ENCODE measurements around the gene RNF130. TPM values are rescaled to one million over a fixed set of nuclear protein-coding genes. Genes with fewer than 3 reads are reported as not detected.

RNF130 gene
- total RNA-seq, 4 donors from 2014 or later, result 161 to 309 (median 212) TPM

- TF ChIP-seq CTCF (IDR thresholded peaks at IDR 0.05; ENCODE audit: low read depth), result no peak
Observed at GRCh38 chr5:180096616-180097015, 25.1 kb upstream of the RNF130 start.

- no peak for TF ChIP-seq CTCF (IDR thresholded peaks at IDR 0.05; ENCODE audit: low read depth)
Observed at GRCh38 chr5:180095545-180095944, 24.0 kb upstream of the RNF130 start.

- TF ChIP-seq CTCF (IDR thresholded peaks at IDR 0.05; ENCODE audit: low read depth), result no peak
Observed at GRCh38 chr5:180093651-180094382, 22.3 kb upstream of the RNF130 start.

GRCh38 chr5:180093241-180093640 is 21.7 kb upstream of the RNF130 start:
- TF ChIP-seq CTCF (IDR thresholded peaks at IDR 0.05; ENCODE audit: low read depth), result no peak

- no peak for TF ChIP-seq CTCF (IDR thresholded peaks at IDR 0.05; ENCODE audit: low read depth)
Observed at GRCh38 chr5:180090769-180091546, 19.4 kb upstream of the RNF130 start.

DNA sequence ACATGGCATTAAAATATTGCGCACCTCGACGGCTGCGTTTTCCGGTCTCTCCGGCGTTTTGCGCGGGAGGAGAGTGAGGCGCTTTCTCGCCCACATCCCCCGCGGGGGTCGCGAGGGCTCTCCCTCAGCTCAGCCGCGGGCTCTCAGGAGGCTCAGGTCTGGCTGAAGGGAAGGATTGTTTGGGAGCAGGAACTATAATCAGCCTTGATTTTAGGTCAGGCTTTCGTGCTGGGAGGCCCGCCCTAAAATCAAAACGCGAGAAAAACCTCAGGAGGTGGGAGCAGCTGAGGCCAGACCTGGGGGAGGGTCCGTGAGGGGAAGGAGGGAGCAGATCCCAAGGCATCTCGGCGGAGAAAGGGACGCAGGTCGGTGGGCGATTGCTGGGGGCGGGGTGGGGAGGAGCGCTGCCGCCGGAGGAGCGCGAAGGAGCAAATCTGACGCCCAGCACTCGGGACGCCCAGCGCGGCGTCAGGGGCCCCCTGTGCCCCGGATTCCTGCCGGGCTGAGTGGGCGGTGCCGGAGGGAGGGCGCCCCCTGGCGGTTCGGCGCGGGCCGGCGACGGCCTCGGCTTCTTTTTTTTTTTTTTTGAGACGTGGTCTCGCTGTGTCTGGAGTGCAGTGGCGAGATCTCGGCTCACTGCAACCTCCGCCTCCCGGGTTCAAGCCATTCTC is 18.7 kb upstream of the RNF130 start:
- TF ChIP-seq CTCF (IDR thresholded peaks at IDR 0.05; ENCODE audit: low read depth), result no peak

- TF ChIP-seq CTCF (IDR thresholded peaks at IDR 0.05; ENCODE audit: low read depth), result no peak
Observed at GRCh38 chr5:180088561-180088960, 17.0 kb upstream of the RNF130 start.
